Body of pancreas (tissue), 4 donors: Measurements from ENCODE around the gene PXDN. TPM values are rescaled to one million over a fixed set of nuclear protein-coding genes. Genes with fewer than 3 reads are reported as not detected.

Source experiments
- ATAC-seq: fragments of 150-250 bp; one replicate; pipeline ENCODE4 v1.9.1; 2016
- DNase-seq, 4 donors: peaks; one replicate each; pipeline ENCODE4 v3.0.0-alpha.2; 2019
- H3K27ac ChIP-seq, 4 donors: fragments of 200-600 bp; sonication (generic); 1 replicate in 3 of 4; 2 replicates in 1 of 4; pipeline versions ENCODE4 v1.5.1 to v1.6.1; 2016 to 2019; ENCODE audit warnings: mild to moderate bottlenecking in 1 of 4, mixed read lengths in 1 of 4, moderate library complexity in 1 of 4
- H3K27me3 ChIP-seq, 2 donors: fragments of 200-600 bp; sonication (generic); one replicate each; pipeline ENCODE4 v1.6.0; 2016; ENCODE audit warnings: mild to moderate bottlenecking in 1 of 2
- H3K36me3 ChIP-seq, 2 donors: fragments of 200-600 bp; sonication (generic); replicated peaks in 1 of 2; 2 replicates each; pipeline ENCODE4 v1.5.1; 2016; ENCODE audit warnings: low read depth in 2 of 2; ENCODE audit not compliant: insufficient read depth in 1 of 2
- H3K4me1 ChIP-seq: fragments of 200-600 bp; sonication (generic); one replicate; pipeline ENCODE4 v1.6.0; 2016
- H3K4me3 ChIP-seq, 2 donors: fragments of 200-600 bp; sonication (generic); 1 replicate in 1 of 2; 2 replicates in 1 of 2; pipeline ENCODE4 v1.5.1; 2016 to 2019
- H3K9me3 ChIP-seq, 3 donors: fragments of 200-600 bp; sonication (generic); 1 replicate in 2 of 3; 2 replicates in 1 of 3; pipeline ENCODE4 v1.5.1; 2016
- CTCF ChIP-seq, 7 experiments: fragments of 450-650 bp in 4 of 7; fragments of 200-600 bp in 3 of 7; sonication (generic) in 3 of 7; IDR thresholded peaks; one replicate each; pipeline ENCODE4 v1.5.1; 2016 to 2019; ENCODE audit warnings: antibody characterized with exemption in 7 of 7
- POLR2A ChIP-seq, 3 donors: fragments of 450-650 bp; IDR thresholded peaks; one replicate each; pipeline ENCODE4 v1.6.1; 2016; ENCODE audit warnings: antibody characterized with exemption in 3 of 3, mild to moderate bottlenecking in 2 of 3
- WGBS, 2 donors: methylation state at CpG; one replicate each; pipeline ENCODE4 v1.1.5; 2017; 5-methylcytosine and 5-hydroxymethylcytosine counted together
- intact Hi-C: fragments of 100-400 bp; cut with DNase I; formaldehyde crosslinking; loops from one replicate; pipeline ENCODE4 v1.15.1; 2023
- total RNA-seq, 2 donors: library from RNA; depleted of rRNA; stranded (reverse); fragments of >200 nt; gene quantifications; one replicate each; pipeline ENCODE4 v1.1.0, GENCODE V29; 2016

The PXDN gene
- total RNA-seq, 2 donors from 2014 or later: 7.0 to 41.9 TPM

GRCh38 chr2:1606421-1607235 is 137.7 kb downstream of the PXDN start:
- no peaks in the 10 kb centered on the region for H3K27me3 ChIP-seq
- no peaks in the 10 kb centered on the region for H3K4me1 ChIP-seq
- ATAC-seq: no peak
- no peak overlapping the region for H3K27ac ChIP-seq
- intact Hi-C loops: no loop called here
- 44 to 45% methylated on average over 15 of the region's 15 CpGs for WGBS, 2 donors
- H3K9me3 ChIP-seq: no peaks in the 10 kb centered on the region
- TF ChIP-seq CTCF (IDR thresholded peaks at IDR 0.05) (no peak), POLR2A (IDR thresholded peaks at IDR 0.05) (no peak)
- no peaks in the 10 kb centered on the region for H3K36me3 ChIP-seq
- H3K4me3 ChIP-seq: no peak overlapping the region
- DNase-seq: no peak

GRCh38 chr2:1606046-1606400 is 138.3 kb downstream of the PXDN start:
- DNase-seq: no peak
- Histone ChIP-seq H3K36me3 (no peaks in the 10 kb centered on the region), H3K4me3 (no peak overlapping the region), H3K4me1 (no peaks in the 10 kb centered on the region), H3K27me3 (no peaks in the 10 kb centered on the region), H3K9me3 (no peaks in the 10 kb centered on the region), H3K27ac (no peak overlapping the region)
- WGBS, 2 donors: 67 to 68% methylated on average over 14 of the region's 14 CpGs
- ATAC-seq: no peak
- intact Hi-C loops: no loop called here
- no peak for TF ChIP-seq CTCF (IDR thresholded peaks at IDR 0.05)
- TF ChIP-seq POLR2A (IDR thresholded peaks at IDR 0.05): no peak

- peak; percentile 39 for ATAC-seq
- no peaks in the 10 kb centered on the region for H3K9me3 ChIP-seq
- TF ChIP-seq POLR2A (IDR thresholded peaks at IDR 0.05) (no peak), CTCF (IDR thresholded peaks at IDR 0.05) (no peak)
- no peaks in the 10 kb centered on the region for H3K4me1 ChIP-seq
- peak in 2 of 4 donors; percentile 13 to 25 for DNase-seq
- 38 to 40% methylated on average over 17 to 32 of the region's 32 CpGs for WGBS, 2 donors
- intact Hi-C loops: no loop called here
- H3K27ac ChIP-seq: no peak overlapping the region
- H3K27me3 ChIP-seq: no peaks in the 10 kb centered on the region
- H3K36me3 ChIP-seq: no peaks in the 10 kb centered on the region
- no peak overlapping the region for H3K4me3 ChIP-seq
These were observed 138.9 kb downstream of the PXDN start for GRCh38 chr2:1605102-1606045.

GRCh38 chr2:1603521-1603920 is 140.8 kb downstream of the PXDN start:
- intact Hi-C loops: no loop called here
- ATAC-seq (no peak), DNase-seq (no peak)
- H3K36me3 ChIP-seq: no peaks in the 10 kb centered on the region
- H3K27ac ChIP-seq: no peak overlapping the region
- H3K9me3 ChIP-seq: no peaks in the 10 kb centered on the region
- no peak for TF ChIP-seq CTCF (IDR thresholded peaks at IDR 0.05)
- no peak for TF ChIP-seq POLR2A (IDR thresholded peaks at IDR 0.05)
- no peaks in the 10 kb centered on the region for H3K27me3 ChIP-seq
- 72 to 80% methylated on average over 12 to 15 of the region's 15 CpGs for WGBS, 2 donors
- H3K4me3 ChIP-seq: no peak overlapping the region
- H3K4me1 ChIP-seq: no peaks in the 10 kb centered on the region
